ENCODE measurements around the gene RIOK3. TPM values are rescaled to one million over a fixed set of nuclear protein-coding genes. Genes with fewer than 3 reads are reported as not detected.
"Not testable (repeated sequence)": the region's sequence is repeated elsewhere in the genome, so short reads cannot be mapped to it uniquely, and the experiment has no call there.

The RIOK3 gene
- polyA plus RNA-seq, 1 donor = 93.8 TPM

DNA sequence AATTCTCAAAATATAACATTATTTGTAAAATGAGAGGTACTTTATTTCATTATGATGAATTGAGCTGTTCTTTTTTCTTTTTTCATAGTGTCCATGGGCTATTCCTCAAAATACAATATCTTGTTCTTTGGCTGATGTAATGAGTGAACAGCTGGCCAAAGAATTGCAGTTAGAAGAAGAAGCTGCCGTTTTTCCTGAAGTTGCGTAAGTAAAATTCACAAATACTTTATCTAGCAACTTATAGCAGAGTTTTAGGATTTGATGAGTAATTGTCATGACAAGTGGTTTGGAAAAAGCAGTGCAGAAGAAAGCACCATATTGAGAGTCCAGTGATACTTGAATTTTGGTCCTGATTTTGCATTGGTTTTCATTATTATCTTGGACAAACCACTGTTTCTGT lies 9.8 kb downstream of the RIOK3 start:
- Histone ChIP-seq H3K27me3 (ENCODE audit: control insufficient read depth, insufficient read depth, low read length) (no peaks in the 10 kb centered on the region), H3K9me3 (ENCODE audit: control insufficient read depth, low read depth, low read length) (no peaks in the 10 kb centered on the region), H3K4me1 (ENCODE audit: control insufficient read depth, insufficient read depth, low read length) (peaks cover 27% of the 10 kb centered on the region), H3K36me3 (ENCODE audit: control insufficient read depth, insufficient read depth, low read length) (peaks cover 43% of the 10 kb centered on the region), H3K27ac (ENCODE audit: low read length) (no peak overlapping the region), H3K4me3 (ENCODE audit: low read length) (no peak overlapping the region)
- no peak for DNase-seq
- no CpG with 5 or more reads among the region's 2 CpGs for WGBS (ENCODE audit: insufficient coverage, low lambda C conversion rate)

GRCh38 chr18:23468753-23469459 lies 15.8 kb downstream of the RIOK3 start:
- no peak overlapping the region for H3K4me3 ChIP-seq (ENCODE audit: low read length)
- H3K36me3 ChIP-seq (ENCODE audit: control insufficient read depth, insufficient read depth, low read length) = peaks cover 75% of the 10 kb centered on the region
- no peaks in the 10 kb centered on the region for H3K4me1 ChIP-seq (ENCODE audit: control insufficient read depth, insufficient read depth, low read length)
- WGBS (ENCODE audit: insufficient coverage, low lambda C conversion rate) = no CpG with 5 or more reads among the region's 3 CpGs
- H3K9me3 ChIP-seq (ENCODE audit: control insufficient read depth, low read depth, low read length) = no peaks in the 10 kb centered on the region
- no peaks in the 10 kb centered on the region for H3K27me3 ChIP-seq (ENCODE audit: control insufficient read depth, insufficient read depth, low read length)
- no peak for DNase-seq
- H3K27ac ChIP-seq (ENCODE audit: low read length) = no peak overlapping the region

- H3K27ac ChIP-seq (ENCODE audit: low read length) = no peak overlapping the region
- no CpG with 5 or more reads among the region's 2 CpGs for WGBS (ENCODE audit: insufficient coverage, low lambda C conversion rate)
- no peaks in the 10 kb centered on the region for H3K9me3 ChIP-seq (ENCODE audit: control insufficient read depth, low read depth, low read length)
- H3K4me3 ChIP-seq (ENCODE audit: low read length) = no peak overlapping the region
- H3K4me1 ChIP-seq (ENCODE audit: control insufficient read depth, insufficient read depth, low read length) = no peaks in the 10 kb centered on the region
- no peak for DNase-seq
- peaks cover 84% of the 10 kb centered on the region for H3K36me3 ChIP-seq (ENCODE audit: control insufficient read depth, insufficient read depth, low read length)
- no peaks in the 10 kb centered on the region for H3K27me3 ChIP-seq (ENCODE audit: control insufficient read depth, insufficient read depth, low read length)
These were observed 17.7 kb downstream of the RIOK3 start for GRCh38 chr18:23470620-23471387.

GRCh38 chr18:23471486-23471885 lies 18.4 kb downstream of the RIOK3 start:
- no peaks in the 10 kb centered on the region for H3K27me3 ChIP-seq (ENCODE audit: control insufficient read depth, insufficient read depth, low read length)
- peaks cover 85% of the 10 kb centered on the region for H3K36me3 ChIP-seq (ENCODE audit: control insufficient read depth, insufficient read depth, low read length)
- no peaks in the 10 kb centered on the region for H3K9me3 ChIP-seq (ENCODE audit: control insufficient read depth, low read depth, low read length)
- H3K27ac ChIP-seq (ENCODE audit: low read length) = no peak overlapping the region
- WGBS (ENCODE audit: insufficient coverage, low lambda C conversion rate) = 95% methylated on average over 4 of the region's 6 CpGs
- no peaks in the 10 kb centered on the region for H3K4me1 ChIP-seq (ENCODE audit: control insufficient read depth, insufficient read depth, low read length)
- DNase-seq = no peak
- no peak overlapping the region for H3K4me3 ChIP-seq (ENCODE audit: low read length)

DNA sequence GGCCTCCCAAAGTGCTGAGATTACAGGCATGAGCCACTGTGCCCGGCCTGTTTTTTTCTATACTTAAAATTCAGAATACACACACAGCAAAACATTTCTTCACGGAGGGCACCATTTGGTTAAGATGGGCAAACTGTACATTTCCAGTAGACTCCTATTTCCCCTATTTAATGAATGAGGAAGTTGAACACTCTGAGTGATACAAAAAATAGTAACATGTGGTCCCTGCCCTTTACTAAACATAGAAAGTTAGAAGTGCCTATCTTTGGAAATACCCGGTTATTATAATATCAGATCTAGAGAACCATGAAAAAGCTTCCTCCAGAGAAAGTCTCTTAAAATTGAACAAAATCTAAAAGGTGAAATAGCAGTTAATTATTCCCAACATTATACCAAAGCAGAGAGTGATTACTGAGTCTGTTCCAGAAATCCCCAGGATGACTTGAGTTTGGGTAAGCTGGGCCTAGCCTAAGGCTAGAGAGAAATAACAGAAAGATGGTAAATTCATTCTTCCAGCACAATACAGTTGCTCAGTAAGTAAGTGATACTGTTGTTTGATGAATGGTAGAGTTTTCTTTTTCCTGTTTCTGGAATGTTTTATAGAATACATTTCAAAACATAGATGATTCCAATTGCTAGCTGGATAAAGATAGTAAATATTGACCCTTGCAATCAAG lies 26.9 kb downstream of the RIOK3 start:
- Histone ChIP-seq H3K27ac (ENCODE audit: low read length) (no peak overlapping the region), H3K27me3 (ENCODE audit: control insufficient read depth, insufficient read depth, low read length) (no peaks in the 10 kb centered on the region), H3K4me3 (ENCODE audit: low read length) (no peak overlapping the region), H3K36me3 (ENCODE audit: control insufficient read depth, insufficient read depth, low read length) (peaks cover 58% of the 10 kb centered on the region), H3K4me1 (ENCODE audit: control insufficient read depth, insufficient read depth, low read length) (no peaks in the 10 kb centered on the region), H3K9me3 (ENCODE audit: control insufficient read depth, low read depth, low read length) (no peaks in the 10 kb centered on the region)
- no peak for DNase-seq
- WGBS (ENCODE audit: insufficient coverage, low lambda C conversion rate) = 100% methylated on average over 1 of the region's 3 CpGs

DNA sequence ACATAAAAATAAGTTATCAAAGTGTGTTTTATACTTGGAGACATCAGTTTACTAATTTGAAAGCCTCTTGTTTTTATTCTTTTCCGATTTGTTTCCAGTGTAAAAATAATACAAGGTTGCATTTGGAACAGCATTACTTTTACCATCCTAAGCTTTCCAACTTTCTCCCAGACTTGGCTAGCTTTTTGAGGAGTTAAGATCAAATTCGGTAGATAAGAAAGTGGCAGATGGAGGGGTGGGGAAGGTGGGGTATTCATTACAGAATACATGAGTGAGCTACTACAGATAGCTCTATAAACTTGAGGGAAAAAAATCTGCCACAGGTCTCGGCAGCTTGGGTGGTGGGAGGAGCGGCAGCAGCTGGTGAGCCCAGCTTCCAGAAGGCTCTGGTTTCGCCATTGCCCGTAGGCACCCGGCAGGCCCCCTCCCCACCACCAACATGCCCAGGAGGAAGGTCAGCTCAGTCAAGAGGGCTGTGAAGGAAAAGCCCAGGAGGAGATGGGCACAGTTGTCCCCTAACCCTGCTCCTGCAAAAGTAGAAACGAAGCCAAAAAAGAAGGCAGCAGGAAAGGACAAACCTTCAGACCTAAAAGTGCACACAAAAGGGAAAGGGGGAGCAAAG lies 31.6 kb downstream of the RIOK3 start:
- H3K4me3 ChIP-seq (ENCODE audit: low read length) = no peak overlapping the region
- no peak for DNase-seq
- H3K9me3 ChIP-seq (ENCODE audit: control insufficient read depth, low read depth, low read length) = no peaks in the 10 kb centered on the region
- no peaks in the 10 kb centered on the region for H3K4me1 ChIP-seq (ENCODE audit: control insufficient read depth, insufficient read depth, low read length)
- H3K27ac ChIP-seq (ENCODE audit: low read length) = no peak overlapping the region
- H3K36me3 ChIP-seq (ENCODE audit: control insufficient read depth, insufficient read depth, low read length) = peaks cover 22% of the 10 kb centered on the region
- WGBS (ENCODE audit: insufficient coverage, low lambda C conversion rate) = no CpG with 5 or more reads among the region's 8 CpGs
- no peaks in the 10 kb centered on the region for H3K27me3 ChIP-seq (ENCODE audit: control insufficient read depth, insufficient read depth, low read length)

DNA sequence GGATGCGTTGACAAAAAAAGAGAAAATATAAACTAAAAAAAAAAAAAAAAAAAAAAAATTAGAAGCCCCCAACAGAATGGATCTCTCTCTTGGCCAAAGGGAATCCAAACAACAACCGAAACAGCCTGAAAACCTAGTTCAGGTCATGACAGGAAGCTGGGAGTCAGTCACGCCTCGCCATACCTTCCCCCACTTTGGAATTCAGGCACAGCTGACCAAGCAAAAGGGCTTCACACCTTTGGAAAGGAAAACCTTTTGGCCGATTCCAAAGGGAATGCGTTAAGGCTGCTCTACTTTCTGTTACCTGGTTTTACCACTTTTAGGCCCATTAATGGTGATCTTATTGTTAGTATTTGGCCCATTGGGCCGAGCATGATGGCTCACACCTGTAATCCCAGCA lies 32.3 kb downstream of the RIOK3 start:
- no peaks in the 10 kb centered on the region for H3K9me3 ChIP-seq (ENCODE audit: control insufficient read depth, low read depth, low read length)
- H3K27me3 ChIP-seq (ENCODE audit: control insufficient read depth, insufficient read depth, low read length) = no peaks in the 10 kb centered on the region
- H3K27ac ChIP-seq (ENCODE audit: low read length) = no peak overlapping the region
- peaks cover 17% of the 10 kb centered on the region for H3K36me3 ChIP-seq (ENCODE audit: control insufficient read depth, insufficient read depth, low read length)
- no peak overlapping the region for H3K4me3 ChIP-seq (ENCODE audit: low read length)
- H3K4me1 ChIP-seq (ENCODE audit: control insufficient read depth, insufficient read depth, low read length) = no peaks in the 10 kb centered on the region
- DNase-seq = no peak
- WGBS (ENCODE audit: insufficient coverage, low lambda C conversion rate) = no CpG with 5 or more reads among the region's 7 CpGs

GRCh38 chr18:23487738-23488570 lies 34.9 kb downstream of the RIOK3 start:
- whole genome bisulfite sequencing (ENCODE audit: insufficient coverage, low lambda C conversion rate) = 0% methylated on average over 1 of the region's 14 CpGs
- H3K4me3 ChIP-seq (ENCODE audit: low read length) = no peak overlapping the region
- H3K9me3 ChIP-seq (ENCODE audit: control insufficient read depth, low read depth, low read length) = no peaks in the 10 kb centered on the region
- H3K36me3 ChIP-seq (ENCODE audit: control insufficient read depth, insufficient read depth, low read length) = peaks cover 4% of the 10 kb centered on the region
- no peak overlapping the region for H3K27ac ChIP-seq (ENCODE audit: low read length)
- no peaks in the 10 kb centered on the region for H3K4me1 ChIP-seq (ENCODE audit: control insufficient read depth, insufficient read depth, low read length)
- H3K27me3 ChIP-seq (ENCODE audit: control insufficient read depth, insufficient read depth, low read length) = no peaks in the 10 kb centered on the region
- no peak for DNase-seq

GRCh38 chr18:23489586-23489985 lies 36.5 kb downstream of the RIOK3 start:
- not testable (repeated sequence) for H3K27ac ChIP-seq (ENCODE audit: low read length); H3K9me3 ChIP-seq (ENCODE audit: control insufficient read depth, low read depth, low read length); DNase-seq; H3K4me3 ChIP-seq (ENCODE audit: low read length); H3K36me3 ChIP-seq (ENCODE audit: control insufficient read depth, insufficient read depth, low read length); H3K4me1 ChIP-seq (ENCODE audit: control insufficient read depth, insufficient read depth, low read length); H3K27me3 ChIP-seq (ENCODE audit: control insufficient read depth, insufficient read depth, low read length)
- WGBS (ENCODE audit: insufficient coverage, low lambda C conversion rate) = 20% methylated on average over 1 of the region's 5 CpGs

All from large intestine (tissue), 3 donors.